HUDEP-2 (cell line): Measurements from ENCODE around the gene SLC9A9.
A peak's percentile ranks its signal among the peaks of the same experiment; 100 is the strongest.
"Not testable (repeated sequence)": the region's sequence is repeated elsewhere in the genome, so short reads cannot be mapped to it uniquely, and the experiment has no call there.

Experiments
- DNase-seq, 76 experiments: peaks; one replicate each; lab custom pipeline; 2025; ENCODE audit not compliant: unreplicated experiment in 76 of 76; lab: John Stamatoyannopoulos, UW

Gene SLC9A9

DNA sequence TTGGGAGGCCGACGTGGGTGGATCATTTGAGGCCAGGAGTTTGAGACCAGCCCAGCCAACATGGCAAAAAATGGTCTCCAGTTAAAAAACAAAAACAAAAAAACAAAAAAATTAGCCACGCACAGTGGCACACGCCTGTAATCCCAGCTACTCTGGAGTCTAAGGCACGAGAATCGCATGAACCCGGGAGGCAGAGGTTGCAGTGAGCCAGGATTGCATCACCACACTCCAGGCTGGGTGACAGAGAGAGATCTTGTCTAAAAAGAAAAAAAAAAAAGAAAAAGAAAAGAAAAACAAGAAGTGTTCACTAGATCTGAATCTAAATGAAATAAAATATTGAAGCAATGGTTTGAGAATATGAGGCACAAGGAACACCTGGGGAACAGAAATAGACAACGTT lies 36.7 kb downstream of the SLC9A9 start:
- no peak for DNase-seq

DNA sequence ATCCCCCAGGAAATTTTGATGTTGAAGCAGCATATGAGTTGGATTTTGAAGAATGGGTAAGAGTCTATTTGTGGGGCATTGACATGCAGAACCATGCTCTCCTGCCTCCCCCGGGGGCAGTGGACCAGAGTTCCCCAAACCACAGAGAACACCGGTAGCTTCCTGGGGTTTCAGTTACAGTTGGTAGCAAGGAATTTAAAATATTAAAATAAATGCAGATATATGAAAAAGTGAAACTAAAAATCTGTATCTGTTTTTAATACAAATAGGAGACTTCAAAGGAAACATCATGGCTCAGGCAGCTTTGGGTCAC lies 37.4 kb downstream of the SLC9A9 start:
- DNase-seq: no peak

DNA sequence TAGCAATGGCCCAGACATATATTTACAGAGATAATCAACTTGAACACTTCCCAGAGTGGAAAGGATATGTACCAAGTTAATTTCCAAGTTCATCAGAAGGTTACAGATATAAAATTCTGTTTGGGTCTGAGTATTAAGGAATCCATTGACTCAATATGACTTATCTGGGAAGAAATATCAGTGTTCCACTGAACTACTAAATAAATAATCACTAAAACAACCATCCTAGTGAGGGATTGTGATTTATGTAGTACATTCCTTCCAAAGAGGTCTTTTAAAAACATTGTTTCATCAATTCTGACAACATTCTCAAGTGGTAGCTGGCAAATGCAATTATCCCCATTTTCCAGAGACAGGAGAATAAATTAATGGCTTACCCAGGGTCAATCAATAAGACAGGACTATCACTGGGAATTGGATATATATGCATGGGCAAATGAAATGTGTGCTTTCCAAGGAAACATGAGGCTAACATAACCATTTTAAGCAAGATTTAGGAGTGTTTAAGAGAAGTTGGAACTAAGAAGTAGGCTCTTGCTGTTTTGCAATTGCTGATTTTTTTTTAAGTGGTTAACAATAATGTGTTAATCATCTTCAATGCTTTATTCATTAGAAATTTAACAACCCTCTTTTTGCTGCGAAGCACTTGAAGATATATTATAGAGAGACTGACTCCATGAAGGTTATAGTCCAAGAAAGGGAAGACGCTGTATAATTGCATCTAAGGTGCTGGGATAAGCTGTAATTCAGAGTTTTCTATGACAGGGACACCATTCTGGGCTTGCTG lies 37.9 kb downstream of the SLC9A9 start:
- DNase-seq: no peak

DNA sequence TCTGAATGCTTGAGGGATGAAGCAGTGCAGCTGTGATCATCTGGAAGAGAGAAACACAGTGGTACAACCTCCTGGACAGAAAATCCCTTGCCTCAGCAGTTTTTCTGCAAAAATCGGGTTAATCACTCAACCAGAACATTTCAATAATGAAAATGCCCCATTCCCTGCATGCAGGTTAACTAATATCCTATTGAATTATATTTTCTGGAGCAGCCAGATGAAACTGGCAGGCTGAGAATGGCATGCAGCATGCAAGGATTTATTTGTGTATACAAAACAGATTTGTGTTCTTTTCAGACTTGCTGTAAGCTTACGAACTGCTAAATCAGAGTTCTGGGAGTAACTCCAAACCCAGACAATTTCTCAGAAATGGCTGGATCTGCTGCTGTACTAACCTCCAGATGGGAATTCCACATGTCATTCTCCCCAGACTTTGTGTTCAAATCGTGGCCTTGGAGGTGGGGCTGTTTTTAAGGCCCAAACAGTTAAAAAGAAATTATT lies 39.1 kb downstream of the SLC9A9 start:
- DNase-seq: no peak

DNA sequence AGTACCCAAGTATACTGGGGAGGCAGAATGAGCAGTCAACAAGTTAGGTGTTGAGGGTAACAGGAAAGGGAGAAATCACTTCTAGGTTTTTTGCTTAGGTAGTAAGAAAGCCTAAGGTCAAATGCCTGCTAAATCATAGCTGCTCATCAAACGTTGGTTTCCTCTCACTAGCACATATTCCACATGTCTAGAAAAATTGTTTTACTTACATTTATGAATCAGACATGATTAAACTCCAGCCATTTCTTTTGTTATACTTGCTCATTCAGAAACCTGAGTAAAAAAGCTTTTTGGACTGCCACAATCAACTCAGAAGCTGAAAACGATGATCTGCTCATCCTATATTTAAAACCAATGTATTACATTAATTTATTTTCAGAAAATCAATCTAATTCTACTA lies 40.2 kb downstream of the SLC9A9 start:
- no peak for DNase-seq

DNA sequence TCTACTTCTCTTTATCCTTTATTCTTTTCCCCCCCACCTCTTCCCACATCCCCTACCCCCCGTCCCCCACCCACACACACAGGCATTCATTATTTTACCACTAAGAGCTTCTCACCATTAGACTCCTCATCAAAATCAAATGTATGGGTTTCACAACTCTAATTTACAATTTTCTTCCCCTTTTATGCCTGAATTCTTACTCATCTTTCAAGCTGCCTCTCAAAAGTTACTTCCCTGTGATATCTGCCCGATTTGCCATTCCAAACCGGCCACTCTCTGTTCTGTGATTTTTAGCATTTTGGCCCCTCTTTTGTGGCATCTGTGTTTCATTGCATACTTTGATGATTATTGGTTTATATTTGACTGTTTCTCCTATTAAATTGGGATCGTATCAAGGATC lies 42.2 kb downstream of the SLC9A9 start:
- DNase-seq: no peak

DNA sequence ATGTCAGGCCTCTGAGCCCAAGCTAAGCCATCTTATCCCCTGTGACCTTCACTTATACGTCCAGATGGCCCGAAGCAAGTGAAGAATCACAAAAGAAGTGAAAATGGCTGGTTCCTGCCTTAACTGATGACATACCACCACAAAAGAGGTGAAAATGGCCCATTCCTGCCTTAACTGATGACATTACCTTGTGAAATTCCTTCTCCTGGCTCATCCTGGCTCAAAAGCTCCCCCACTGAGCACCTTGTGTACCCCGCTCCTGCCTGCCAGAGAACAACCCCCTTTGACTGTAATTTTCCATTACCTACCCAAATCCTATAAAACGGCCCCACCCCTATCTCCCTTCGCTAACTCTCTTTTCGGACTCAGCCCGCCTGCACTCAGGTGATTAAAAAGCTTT lies 42.8 kb downstream of the SLC9A9 start:
- DNase-seq: not testable (repeated sequence)

DNA sequence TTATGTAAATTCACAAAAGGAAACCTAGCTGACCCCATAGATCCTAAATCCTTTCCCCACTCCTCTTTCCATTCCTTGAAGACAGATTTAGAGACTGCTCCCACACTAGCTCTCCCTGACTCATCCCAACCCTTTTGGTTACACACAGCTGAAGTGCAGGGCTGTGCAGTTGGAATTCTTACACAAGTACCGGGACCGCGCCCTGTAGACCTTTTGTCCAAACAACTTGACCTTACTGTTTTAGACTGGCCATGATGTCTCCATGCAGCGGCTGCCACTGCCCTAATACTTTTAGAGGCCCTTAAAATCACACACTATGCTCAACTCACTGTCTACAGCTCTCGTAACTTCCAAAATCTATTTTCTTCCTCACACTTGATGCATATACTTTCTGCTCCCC lies 47.2 kb downstream of the SLC9A9 start:
- DNase-seq: not testable (repeated sequence)

DNA sequence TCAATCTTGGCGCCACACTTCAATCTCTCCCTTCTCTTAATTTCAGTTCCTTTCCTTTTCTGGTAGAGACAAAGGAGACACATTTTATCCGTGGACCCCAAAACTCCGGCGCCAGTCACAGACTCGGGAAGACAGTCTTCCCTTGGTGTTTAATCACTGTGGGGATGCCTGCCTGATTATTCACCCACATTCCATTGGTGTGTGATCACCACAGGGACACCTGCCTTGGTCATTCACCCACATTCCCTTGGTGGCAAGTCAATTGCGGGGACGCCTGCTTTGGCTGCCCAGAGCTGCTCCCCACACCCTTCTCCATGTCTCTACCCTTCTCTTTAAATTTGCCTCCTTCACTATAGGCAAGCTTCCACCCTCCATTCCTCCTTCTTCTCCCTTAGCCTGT lies 50.1 kb downstream of the SLC9A9 start:
- DNase-seq: not testable (repeated sequence)

DNA sequence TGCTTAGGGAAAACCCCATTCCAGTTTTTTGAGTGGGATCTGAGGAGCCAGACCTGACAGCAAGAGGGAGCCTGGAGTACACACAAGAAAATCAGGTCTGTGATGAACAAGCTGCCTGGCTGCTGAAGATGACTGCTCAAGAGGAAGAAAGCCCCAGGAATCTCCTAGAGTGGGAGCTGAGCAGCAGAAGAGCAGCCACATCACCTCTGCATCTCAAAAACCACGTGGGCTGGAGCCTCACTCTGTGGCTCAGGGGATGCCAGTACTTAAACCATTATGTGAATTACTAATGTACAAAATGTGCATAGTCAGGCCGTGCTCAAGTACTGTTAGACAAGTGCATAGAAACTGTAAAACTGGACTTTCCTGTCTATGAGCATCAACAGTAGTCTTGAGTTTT lies 52.4 kb downstream of the SLC9A9 start:
- no peak for DNase-seq

DNA sequence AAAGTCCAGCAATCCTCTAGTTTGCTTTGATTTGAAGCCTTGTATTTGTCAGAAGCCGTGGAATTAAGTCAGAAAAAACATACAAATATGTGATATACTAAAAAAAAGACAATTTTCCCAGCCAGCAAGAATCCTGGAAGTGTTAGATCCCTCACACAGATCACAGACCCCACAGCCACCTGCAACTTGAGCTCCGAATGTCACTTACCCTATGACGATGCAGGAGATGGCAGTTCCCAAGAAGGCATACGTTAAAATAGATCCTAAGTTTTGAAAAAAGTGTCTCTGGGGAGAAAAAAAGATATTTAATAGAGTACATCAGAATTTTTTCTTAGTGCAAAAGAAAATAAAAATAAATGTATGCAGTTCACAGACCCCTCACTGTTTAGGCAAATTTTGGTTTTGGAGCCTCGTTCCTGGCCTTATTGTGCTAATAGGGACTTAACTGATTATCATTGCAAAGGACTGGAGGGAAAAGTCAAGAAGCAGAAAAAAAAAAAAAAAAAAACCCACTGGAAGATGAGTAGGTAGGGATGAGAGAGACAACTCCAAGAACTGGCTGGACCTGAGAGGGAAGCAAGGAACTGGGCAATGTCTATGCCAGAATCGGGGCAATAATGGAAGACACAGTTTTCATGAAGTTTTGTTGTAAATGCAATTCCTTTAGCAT lies 53.3 kb downstream of the SLC9A9 start:
- no peak for DNase-seq

DNA sequence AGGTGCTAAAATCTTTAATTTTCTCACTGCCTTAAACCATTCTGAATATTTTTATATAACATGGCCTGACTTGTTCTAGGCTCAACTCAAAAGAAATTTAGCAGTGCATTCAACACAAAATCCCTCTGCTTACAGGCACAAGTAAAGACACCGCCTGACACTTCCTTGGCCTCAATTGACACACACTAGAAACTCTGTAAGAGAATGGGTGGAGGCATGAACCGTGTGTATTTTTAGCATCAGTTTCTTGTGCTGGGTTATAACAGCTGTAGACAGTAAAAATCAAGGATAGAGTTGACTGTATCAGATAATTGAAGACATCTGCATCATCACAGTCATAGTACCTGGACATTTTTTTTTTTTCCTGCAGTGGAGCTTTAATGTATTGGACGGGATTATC lies 54.3 kb downstream of the SLC9A9 start:
- DNase-seq: no peak

DNA sequence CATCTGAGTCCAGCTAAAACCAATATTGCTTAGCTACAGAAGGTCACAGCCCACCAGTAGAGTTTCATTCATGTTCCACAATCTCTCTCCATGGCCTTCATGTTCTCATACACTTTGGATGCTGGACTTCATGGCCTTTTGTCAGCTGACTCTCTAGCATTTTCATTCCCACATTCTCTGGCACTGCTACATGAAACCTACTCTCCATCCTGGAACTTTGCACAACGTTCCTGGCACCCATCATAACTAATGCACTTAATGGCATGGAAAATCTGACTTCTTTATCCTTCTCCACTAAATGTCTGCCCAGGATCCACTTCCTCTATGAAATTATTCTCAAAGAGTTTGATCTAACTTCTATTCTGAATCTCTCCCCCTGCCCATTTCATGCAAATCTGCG lies 56.9 kb downstream of the SLC9A9 start:
- DNase-seq: no peak

DNA sequence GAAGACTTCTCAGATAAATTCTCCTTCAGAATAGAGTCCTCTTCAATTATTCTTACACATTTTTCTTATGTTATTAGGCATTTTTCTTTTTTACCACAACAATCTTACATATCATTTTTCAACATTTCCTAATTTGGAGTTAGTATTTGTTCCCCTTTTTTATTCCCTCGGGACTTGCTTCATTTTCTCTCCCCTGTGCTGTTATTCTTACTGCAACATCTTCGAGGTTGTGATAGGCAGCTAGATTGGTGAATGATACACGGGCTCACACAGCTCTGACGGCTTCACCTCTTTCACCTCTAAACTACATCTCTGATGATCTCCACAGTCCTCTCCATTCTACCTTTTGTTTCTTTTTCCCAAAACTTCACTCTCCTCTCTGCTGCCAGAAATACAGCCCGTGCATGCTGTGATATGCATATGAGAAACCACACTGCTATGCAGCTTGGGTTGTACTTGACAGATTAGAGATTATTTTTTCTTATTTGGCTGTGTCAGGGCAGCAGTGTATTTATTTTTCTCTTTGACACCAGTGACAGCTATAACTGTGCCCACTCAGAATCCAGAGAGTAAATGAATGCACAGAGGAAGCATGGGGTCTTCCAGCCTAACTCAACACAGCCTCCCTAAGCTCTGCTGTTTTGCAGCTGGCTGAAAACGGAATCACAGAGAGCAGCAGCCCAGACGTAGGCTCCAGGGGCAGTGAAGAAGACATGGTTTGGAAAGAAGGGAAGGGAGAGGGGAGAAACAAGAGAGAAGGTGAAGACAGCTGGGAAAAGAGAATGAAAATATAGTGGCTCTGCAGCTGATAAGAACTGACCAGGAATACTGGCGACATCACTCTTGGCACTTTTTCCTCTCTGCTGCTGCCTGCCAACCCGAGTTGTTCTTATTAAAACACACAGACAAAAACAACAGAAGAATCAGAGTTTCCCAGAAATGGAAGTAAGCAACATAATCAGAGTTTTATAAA lies 61.8 kb downstream of the SLC9A9 start:
- no peak for DNase-seq

DNA sequence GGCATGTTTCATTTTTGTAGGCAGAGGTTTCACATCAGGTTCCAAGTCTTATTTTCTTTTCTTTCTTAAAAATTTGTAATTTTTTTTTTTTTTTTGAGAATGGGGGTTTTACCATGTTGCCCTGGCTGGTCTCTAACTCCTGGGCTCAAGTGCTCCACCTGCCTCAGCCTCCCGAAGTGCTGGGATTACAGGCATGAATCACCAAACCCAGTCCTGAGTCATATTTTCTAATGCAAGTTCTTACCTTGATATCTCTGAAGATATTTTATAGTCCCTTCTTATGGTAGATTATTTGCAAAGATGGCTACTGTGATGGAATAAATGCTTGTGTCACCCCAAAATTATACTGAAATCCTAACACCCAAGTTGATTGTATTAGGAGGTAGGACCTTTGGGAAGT lies 63.8 kb downstream of the SLC9A9 start:
- no peak for DNase-seq

DNA sequence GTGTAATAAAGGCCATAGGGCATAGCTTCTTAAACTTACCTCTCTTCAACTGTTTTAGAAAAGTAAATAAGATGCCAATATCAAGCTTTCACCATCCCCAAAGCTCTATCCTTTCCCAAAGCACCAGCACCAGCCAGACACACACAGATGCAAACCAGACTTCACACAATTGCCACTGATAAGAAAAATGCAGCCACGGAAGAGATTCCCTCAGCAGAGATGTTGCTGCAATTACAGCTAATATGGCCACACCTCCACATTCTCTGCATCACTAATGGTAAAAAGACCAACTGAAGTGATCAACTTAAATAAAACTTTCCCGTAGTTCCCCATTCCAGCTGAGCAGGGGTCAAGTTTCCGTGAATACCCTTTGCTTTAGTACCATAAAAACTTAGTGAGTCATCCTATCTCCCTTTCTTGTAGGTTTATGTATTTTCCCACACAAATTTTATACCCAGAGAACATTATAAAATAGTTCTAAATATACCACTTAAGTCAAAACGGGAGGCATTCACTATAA lies 64.4 kb downstream of the SLC9A9 start:
- no peak for DNase-seq

DNA sequence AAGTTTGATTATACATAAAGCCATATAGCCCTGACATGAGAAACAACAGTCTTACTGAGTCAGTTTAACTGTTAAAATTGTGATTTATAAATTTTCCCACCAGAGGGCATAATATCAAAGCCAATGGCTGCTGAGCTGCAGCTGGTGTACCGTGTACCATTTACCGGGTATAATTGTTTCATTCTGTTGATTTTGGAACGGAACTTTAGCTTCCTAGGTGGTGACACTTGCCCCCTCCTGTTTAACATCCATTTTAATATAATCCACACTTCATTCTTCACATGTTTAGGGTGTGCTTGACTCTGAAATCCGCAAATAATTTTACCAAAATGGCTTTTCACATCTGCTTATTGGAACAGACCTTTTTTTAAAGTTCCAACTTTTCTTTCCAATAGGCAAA lies 72.8 kb downstream of the SLC9A9 start:
- DNase-seq: peak in 19 of 76 experiments; percentile 2 to 32 (median 10)

DNA sequence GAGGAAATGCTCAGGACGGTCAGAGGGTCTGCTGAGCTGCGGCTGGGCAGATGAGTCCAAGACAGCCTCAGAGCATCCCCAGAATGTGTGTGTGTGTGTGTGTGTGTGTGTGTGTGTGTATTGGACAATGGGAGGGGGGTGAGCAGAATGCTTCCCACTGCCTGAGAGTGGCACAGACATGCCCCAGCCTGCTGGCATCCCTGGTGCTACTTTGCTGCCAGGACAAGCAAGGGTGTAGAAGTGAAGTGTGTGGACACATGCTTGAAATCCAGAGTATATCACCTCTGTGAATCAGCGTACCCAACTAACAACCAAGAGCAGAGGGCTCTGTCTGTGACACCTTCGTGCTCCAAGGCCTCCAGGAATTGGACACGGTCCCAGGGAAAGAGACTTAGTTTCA lies 76.3 kb downstream of the SLC9A9 start:
- no peak for DNase-seq

DNA sequence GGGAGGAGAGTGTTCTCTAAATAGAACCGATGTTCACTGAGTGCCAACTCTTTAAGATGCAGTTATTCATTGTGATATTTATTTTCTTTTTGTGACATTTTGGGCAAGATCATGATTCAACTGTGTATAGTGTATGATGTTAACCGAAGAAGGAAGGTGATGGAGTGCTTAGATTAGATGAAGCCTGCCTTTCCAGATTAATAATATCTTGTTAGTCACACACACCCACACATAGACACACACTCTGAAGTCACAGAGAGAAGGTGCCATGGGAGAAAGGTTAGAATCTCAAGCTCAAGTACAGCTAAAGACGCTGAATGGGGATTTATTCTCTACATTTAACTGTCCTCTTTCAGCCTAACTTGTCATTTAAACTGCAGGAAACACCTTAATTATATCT lies 77.0 kb downstream of the SLC9A9 start:
- DNase-seq: peak in 2 of 76 experiments; percentile 12 to 17

DNA sequence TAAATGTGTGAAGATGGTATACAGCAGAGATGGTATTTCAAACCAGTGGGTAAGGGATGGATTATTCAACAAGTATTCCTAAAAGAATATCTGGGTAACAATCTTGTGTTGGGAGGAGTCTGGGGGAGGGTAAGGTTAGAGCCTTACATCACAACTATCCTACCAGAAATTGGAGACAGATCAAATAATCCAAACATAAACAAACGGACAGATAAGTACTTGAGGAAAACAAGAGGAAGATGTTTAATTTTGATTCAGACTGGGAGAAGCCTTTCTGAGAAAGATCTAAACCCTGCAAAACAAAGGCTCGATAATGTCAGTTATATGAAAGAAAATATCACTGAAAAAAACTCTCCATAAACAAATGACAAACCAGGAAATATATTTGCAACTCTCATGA lies 77.9 kb downstream of the SLC9A9 start:
- no peak for DNase-seq

DNA sequence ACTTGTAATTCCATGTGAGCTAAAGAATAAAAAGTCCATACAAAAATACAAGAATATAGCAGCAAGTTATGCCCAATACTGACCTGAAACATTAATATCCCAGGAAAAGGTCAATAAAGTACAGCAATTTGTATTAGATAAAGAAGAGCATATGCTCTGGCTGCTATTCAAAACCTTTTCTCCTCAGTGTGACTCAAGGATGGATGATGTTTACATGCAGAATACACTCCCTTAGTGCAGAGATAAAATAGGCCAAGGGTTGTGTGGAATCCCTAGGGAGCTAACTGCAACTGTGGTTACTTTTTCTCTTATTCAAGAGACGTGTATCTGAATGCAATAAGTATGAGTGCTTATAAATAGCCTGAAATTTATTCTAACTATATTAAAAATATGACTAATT lies 78.7 kb downstream of the SLC9A9 start:
- no peak for DNase-seq
